GM12872 (cell line): Measurements from ENCODE around the gene NIPA2.

ENCODE experiments used
- TF ChIP-seq, protein P1 (sequence below): IDR thresholded peaks from 3 replicates; pipeline ENCODE4 v1.5.1; 2011; ENCODE audit warnings: low read depth, mild to moderate bottlenecking, low read length, moderate library complexity; ENCODE audit not compliant: insufficient read depth

Gene NIPA2

DNA sequence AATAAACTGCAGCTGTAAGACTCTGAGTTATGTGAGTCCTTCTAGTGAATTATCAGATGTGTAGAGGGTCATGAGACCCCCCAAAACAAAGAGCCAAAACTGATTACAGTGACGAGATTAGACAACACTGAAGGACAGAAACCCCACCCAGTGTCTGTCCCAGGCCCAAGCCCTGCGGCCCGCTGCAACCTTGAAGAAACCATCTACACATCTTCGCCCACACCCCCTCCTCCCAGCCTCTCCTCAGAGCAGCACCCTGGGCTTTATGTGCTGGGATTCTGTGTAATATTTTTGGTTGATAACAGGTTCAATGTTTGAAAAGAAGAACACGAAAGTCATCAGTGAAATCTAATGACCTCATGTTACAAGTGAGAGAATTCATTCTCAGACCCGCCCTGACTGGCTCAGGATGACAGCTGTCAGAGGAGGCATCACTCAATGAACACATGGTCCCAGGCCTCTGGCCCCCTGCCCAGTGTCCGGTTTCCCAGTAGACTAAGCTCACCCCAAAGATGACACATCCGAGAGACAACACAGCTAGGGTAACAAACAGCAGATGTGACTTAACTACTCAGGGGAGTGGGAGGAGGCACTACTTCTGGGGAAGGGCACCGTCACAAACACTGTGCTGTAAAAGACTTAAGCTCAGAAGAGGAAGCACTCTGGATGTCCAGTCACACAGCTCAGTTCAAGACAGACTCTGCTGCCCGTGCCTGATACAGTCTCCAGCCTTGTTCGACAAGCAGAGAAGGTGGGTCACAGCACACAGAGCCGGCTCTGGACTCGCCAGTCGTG, 48.9 kb downstream of the NIPA2 start:
- TF ChIP-seq, protein P1, sequence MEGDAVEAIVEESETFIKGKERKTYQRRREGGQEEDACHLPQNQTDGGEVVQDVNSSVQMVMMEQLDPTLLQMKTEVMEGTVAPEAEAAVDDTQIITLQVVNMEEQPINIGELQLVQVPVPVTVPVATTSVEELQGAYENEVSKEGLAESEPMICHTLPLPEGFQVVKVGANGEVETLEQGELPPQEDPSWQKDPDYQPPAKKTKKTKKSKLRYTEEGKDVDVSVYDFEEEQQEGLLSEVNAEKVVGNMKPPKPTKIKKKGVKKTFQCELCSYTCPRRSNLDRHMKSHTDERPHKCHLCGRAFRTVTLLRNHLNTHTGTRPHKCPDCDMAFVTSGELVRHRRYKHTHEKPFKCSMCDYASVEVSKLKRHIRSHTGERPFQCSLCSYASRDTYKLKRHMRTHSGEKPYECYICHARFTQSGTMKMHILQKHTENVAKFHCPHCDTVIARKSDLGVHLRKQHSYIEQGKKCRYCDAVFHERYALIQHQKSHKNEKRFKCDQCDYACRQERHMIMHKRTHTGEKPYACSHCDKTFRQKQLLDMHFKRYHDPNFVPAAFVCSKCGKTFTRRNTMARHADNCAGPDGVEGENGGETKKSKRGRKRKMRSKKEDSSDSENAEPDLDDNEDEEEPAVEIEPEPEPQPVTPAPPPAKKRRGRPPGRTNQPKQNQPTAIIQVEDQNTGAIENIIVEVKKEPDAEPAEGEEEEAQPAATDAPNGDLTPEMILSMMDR = no peak

DNA sequence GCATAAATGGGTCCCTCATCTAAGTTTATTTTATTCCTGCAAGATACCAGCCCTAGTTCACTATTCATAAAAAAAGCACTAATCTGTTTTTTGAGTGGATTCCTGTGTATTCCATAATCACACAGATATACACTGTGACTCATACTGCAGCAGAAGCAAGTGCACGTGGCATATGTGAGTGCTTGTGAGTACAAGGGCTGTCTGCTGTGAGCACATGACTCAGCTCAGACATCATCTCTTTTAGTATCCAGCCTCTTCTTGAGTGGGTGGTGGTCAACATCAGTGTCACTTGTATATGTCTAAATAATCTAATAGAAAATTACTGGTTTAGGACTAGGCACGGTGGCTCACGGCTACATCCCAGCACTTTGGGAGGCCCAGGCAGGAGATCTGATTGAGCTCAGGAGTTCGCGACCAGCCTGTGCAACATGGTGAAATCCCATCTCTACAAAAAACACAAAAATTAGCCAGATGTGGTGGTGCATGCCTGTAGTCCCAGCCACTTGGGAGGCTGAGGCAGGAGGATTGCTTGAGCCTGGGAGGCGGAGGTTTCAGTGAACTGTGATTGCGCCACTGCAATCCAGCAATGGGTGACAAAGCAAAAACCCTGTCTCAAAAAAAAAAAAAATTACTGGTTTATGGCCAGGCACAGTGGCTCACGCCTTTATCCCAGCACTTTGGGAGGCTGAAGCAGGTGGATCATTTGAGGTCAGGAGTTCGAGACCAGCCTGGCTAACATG, 49.8 kb downstream of the NIPA2 start:
- TF ChIP-seq, protein P1 = no peak

DNA sequence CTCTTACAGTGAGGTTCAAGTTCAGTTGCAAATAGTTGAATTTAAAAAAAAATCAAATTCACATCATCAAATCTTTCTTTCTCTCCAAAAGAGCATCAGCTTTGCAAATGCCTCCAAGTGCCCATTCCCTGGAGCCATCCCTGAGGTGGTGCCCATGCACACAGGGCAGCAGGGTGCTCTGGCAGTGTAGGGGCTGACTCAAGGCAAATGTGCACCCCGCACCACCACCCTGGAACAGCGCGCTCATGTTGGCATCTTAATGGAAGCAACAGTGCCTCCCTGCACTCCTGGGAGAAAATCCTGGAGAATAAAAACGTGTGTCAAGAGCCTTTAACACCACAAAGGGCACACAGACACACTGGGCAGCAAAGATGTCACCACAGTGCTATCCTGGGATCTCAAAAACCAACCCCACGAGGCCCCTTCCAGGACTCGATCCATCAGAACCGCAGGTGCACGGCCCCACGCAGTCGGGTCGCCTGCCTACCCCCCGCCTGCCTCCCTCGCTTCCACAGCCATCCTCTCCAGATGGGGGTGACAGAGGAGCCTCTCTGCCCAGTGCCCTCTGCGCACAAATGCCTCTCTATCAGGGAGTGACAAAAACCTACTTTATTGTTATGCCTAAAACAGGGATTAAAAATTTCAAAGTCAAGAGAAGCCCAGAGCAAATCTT, 50.8 kb downstream of the NIPA2 start:
- TF ChIP-seq, protein P1 = no peak

DNA sequence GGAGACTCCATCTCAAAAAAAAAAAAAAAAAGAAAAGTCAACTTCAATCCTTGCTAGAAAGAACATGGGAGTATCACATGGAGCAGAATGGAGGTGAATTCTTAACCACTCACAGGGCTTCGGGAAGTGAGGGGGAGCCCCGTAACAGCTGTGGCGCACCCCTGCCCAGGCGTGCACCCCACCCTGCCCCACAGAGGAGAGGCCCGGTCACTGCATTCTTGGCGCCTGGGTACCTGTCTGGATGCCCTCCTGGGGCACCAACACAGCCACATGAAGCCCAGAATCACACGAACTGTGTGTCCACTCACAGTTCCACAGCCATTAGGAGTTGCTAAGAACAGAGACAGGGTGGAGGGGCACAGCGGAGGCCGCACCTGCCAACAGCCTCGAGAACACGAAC, 51.8 kb downstream of the NIPA2 start:
- TF ChIP-seq, protein P1 = no peak

DNA sequence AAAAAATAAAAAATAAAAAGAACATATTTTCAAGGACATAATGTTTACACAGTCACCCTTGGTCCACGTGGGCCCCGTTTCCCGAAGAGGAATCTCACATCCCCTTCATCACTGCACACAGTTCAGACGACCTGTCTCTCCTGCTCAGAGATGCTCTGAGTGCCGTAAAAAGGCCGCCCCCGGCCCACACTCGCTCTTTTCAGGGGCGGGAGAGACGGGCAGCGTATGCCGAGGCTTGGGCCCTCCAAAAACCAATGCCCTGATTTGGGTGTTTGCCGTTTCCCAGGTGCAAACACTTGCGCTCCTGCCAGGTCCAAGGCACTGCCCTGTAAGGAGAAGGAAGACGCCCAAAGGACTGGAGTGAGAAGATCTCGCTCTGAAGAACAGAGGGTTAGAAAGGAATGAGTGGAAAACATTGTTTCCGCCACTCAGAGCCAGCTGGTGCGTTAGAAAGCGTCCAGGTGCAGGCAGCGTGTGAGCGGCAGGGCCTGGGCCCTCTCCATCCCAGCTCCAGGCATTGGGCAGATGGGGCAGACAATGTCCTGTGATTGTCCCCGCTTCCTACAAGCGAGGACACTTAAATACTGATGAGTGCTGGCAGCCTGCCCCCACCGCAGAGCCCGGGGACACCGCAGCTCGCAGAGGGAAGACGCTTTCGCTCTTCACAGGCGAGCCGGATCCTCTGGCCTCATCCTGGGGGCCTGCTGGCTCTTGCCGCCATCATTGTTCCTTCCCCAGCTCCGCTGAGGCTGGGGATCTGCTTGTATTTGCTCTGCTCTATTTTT, 53.2 kb downstream of the NIPA2 start:
- TF ChIP-seq, protein P1 = no peak

DNA sequence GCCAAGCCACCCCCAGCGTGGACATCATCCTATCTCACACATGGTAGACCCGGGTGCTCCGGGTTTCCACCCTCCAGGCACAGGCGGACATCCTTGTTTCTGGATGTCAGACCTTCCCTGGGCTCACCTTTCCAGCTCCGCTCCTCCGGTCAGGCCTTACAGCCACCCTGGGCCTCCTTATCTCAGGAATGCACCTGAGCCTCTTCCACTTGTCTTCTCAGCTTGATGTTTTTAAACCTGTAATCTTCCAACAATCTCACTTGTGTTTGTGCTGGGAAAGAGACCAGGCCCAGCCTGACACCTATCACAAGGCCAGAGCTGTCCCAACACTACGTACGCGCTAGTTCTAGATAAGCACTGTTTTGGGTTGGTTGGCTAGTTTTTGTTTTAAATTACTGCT, 53.9 kb downstream of the NIPA2 start:
- TF ChIP-seq, protein P1 = no peak
